GM21723 (cell line): ENCODE results near the gene NBPF11.
"Not testable (repeated sequence)": the region's sequence is repeated elsewhere in the genome, so short reads cannot be mapped to it uniquely, and the experiment has no call there.

Source experiments
- ATAC-seq: cut with Tn5 transposase; IDR thresholded peaks from one replicate; pipeline ENCODE4 v1.9.1; 2021; ENCODE audit warnings: mild to moderate bottlenecking, moderate library complexity; ENCODE audit not compliant: unreplicated experiment

The NBPF11 gene

GRCh38 chr1:148151371-148151819, 686 bp downstream of the NBPF11 start:
- peak; percentile 23 for ATAC-seq

- not testable (repeated sequence) for ATAC-seq
Measured at GRCh38 chr1:148150945-148151344, 1.1 kb downstream of the NBPF11 start.

GRCh38 chr1:148150014-148150413, 2.1 kb downstream of the NBPF11 start:
- not testable (repeated sequence) for ATAC-seq

- ATAC-seq: not testable (repeated sequence)
Measured at GRCh38 chr1:148149050-148149815, 2.8 kb downstream of the NBPF11 start.

GRCh38 chr1:148147052-148147838, 4.8 kb downstream of the NBPF11 start:
- not testable (repeated sequence) for ATAC-seq

GRCh38 chr1:148146191-148146997, 5.7 kb downstream of the NBPF11 start:
- not testable (repeated sequence) for ATAC-seq

GRCh38 chr1:148143223-148143622, 8.9 kb downstream of the NBPF11 start:
- ATAC-seq: not testable (repeated sequence)

GRCh38 chr1:148141936-148142335, 10.1 kb downstream of the NBPF11 start:
- not testable (repeated sequence) for ATAC-seq

- ATAC-seq: not testable (repeated sequence)
Measured at GRCh38 chr1:148138606-148139005, 13.5 kb downstream of the NBPF11 start.

GRCh38 chr1:148122341-148122740, 29.7 kb downstream of the NBPF11 start:
- ATAC-seq: not testable (repeated sequence)

GRCh38 chr1:148120395-148120794, 31.7 kb downstream of the NBPF11 start:
- ATAC-seq: not testable (repeated sequence)

- not testable (repeated sequence) for ATAC-seq
Measured at GRCh38 chr1:148095732-148096131, 56.3 kb downstream of the NBPF11 start.

- not testable (repeated sequence) for ATAC-seq
Measured at GRCh38 chr1:148086196-148086595, 65.9 kb downstream of the NBPF11 start.

GRCh38 chr1:148081205-148081604, 70.9 kb downstream of the NBPF11 start:
- ATAC-seq: not testable (repeated sequence)

GRCh38 chr1:148078632-148079519, 73.2 kb downstream of the NBPF11 start:
- ATAC-seq: peak; percentile 80

GRCh38 chr1:148078090-148078489, 74.0 kb downstream of the NBPF11 start:
- ATAC-seq: not testable (repeated sequence)

GRCh38 chr1:148077458-148077857, 74.6 kb downstream of the NBPF11 start:
- ATAC-seq: not testable (repeated sequence)

- not testable (repeated sequence) for ATAC-seq
Measured at GRCh38 chr1:148073392-148073791, 78.7 kb downstream of the NBPF11 start.

- not testable (repeated sequence) for ATAC-seq
Measured at GRCh38 chr1:148068606-148069005, 83.5 kb downstream of the NBPF11 start.

GRCh38 chr1:148068201-148068600, 83.9 kb downstream of the NBPF11 start:
- ATAC-seq: not testable (repeated sequence)
